AG09319 (cell line): ENCODE measurements around the gene HACD3.

Source experiments
- DNase-seq: peaks from one replicate; pipeline ENCODE4 v3.0.0-alpha.2; 2010; ENCODE audit warnings: low read depth; ENCODE audit errors: extremely low read depth
- TF ChIP-seq, protein P1 (sequence below): IDR thresholded peaks from 2 replicates; pipeline ENCODE4 v1.5.1; 2011; ENCODE audit warnings: low read depth, mild to moderate bottlenecking, inconsistent platforms, low read length, moderate library complexity

Gene HACD3

DNA sequence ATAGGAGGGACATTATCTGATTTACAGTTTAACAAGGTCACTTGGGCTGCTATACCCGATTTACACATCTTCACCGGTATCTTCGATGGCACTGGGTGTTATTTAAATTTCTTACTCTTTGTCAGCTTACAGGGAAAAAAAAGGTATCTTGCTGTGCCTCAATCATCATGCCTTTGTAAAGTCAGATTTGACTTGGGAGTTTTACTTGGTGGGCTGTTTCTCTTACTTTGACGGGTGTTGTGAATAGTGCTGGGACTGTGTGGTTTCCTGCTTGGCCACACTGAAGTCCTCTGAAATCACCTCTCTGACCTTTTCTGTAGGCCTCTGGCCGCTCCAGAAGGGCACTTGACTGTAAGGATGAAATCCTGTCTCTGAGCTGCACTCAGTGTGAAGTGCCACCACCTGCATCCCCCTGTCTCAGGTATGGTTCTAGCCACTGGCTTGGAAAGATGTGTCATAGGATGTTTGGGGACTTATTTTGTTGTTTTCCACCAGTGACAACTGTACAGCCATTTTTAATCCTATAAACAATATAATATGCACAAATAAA is 88.4 kb downstream of the HACD3 start:
- no peak for DNase-seq
- TF ChIP-seq, protein P1, sequence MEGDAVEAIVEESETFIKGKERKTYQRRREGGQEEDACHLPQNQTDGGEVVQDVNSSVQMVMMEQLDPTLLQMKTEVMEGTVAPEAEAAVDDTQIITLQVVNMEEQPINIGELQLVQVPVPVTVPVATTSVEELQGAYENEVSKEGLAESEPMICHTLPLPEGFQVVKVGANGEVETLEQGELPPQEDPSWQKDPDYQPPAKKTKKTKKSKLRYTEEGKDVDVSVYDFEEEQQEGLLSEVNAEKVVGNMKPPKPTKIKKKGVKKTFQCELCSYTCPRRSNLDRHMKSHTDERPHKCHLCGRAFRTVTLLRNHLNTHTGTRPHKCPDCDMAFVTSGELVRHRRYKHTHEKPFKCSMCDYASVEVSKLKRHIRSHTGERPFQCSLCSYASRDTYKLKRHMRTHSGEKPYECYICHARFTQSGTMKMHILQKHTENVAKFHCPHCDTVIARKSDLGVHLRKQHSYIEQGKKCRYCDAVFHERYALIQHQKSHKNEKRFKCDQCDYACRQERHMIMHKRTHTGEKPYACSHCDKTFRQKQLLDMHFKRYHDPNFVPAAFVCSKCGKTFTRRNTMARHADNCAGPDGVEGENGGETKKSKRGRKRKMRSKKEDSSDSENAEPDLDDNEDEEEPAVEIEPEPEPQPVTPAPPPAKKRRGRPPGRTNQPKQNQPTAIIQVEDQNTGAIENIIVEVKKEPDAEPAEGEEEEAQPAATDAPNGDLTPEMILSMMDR = no peak

DNA sequence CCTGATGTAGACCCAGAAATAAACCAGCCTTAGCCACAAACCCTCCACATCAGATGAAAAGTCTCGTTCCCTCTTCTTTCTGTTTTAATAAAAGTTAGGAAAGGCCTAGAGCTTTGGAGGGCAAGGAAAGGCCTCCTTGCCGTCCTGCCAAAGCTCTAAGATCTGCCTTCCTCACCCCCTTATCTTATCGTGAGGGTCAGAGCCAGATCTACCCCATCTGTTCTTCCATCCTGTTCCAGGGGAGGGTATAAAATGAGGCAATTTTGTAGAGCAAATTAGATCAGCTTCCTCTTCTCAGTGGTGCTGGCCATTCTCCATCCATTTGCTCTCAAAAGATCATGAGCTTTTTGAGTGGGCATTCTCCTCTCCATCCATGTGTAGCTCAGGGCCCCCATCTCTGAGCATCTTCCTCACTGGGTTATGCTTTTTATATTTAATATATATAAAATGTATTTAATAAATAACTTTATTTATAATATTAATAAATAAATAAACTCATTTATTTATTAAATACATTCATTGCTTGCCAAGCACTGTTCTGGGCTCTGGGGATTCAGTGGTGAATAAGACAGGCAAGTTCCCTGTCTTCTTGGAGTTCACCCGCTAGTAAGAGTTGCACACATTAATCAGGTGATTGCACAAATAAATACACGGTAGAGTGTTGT is 89.5 kb downstream of the HACD3 start:
- TF ChIP-seq, protein P1 = no peak
- DNase-seq = no peak

DNA sequence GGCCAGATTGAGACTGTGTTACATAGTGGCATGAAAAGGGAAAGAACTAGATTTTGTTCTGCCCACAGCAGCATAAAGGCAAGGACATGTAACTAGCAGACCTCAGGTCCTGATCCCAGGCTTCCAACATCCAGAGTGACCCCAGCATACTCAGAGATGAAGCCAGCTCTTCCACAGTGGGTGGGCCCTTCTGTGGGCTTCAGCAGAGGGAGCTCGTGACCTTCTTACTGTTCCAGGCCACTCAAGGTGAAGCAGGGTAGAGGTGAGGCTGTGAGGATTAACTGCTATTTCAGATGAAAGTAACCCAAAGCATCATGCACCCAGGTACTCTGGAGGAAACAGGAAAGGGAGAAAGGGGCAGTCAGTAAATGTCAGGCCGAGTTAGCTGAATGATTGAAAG is 90.6 kb downstream of the HACD3 start:
- no peak for DNase-seq
- TF ChIP-seq, protein P1 = no peak

DNA sequence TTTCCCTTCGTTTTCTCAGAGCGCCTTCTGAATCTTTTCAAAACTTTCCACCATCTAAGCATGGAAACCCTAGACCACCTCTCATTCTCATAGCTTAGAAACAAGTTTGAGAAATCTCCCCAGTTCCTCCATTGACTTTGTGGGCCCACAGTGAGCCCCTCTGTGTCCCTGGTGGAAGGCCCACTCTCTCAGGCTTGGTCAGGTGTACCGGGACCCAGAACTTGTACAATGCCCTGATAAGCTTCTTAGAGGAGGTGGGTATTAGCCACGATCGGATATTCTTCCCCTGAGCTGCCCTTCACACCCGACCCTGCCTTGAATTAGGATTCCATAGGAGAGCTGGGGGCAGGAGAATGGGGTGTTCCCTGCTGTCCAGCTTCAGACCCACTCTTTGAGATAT is 91.4 kb downstream of the HACD3 start, which contains the start of gene SLC24A1:
Gene SLC24A1 (plus strand): TSS at position 301 of the 400 bp plus-strand sequence. CDS start 2,143 bp downstream, outside the sequence.
- TF ChIP-seq, protein P1 = no peak
- no peak for DNase-seq

DNA sequence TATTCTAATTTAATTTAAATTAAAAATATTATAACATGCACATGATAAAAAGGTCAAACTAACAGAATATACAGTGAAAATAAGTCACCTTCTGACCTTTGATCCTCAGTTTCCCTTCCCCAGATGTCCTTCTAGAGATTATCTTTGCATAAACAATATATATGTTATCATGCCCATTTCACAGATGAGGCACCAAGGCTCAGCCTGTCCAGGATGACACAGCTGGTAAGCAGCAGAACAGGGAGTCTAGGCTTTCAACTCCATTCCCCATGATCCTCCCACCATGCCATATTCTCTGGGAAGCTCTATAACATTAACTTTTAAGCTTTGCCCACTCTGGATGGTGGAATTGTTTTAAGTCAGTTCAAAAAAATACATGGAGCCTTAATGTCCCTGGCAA is 92.8 kb downstream of the HACD3 start:
- no peak for DNase-seq
- TF ChIP-seq, protein P1 = no peak

DNA sequence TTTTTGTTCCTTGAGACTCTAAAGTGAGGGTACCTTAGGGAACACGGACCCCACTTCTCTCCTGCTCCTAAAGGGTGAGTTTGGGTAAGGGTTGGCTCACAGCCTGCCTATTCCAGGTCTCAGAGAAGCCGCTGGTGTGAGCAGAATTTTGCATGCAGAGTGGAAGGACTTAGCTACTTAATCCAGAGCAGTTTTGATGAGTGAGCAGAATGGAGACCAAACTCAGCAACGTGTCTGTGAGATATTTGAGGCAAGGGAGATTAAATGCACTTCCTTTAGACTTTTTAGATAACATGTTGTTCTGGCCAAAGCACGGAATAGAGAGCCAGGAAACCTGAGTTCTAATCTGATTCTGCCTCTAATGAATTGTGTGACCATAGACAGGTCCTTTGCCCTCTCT is 96.6 kb downstream of the HACD3 start:
- TF ChIP-seq, protein P1 = no peak
- DNase-seq = no peak
